Renal cortical epithelial cell (primary cell): ENCODE measurements around the gene DDX54. TPM values are rescaled to one million over a fixed set of nuclear protein-coding genes. Genes with fewer than 3 reads are reported as not detected.
A peak's percentile ranks its signal among the peaks of the same experiment; 100 is the strongest.

Source experiments
- DNase-seq: peaks from one replicate; pipeline ENCODE4 v3.0.0-alpha.2; 2011; ENCODE audit warnings: low read depth
- total RNA-seq: library from RNA; depleted of rRNA; stranded (reverse); fragments of >200 nt; gene quantifications from 2 replicates; pipeline ENCODE4 v1.2.3, GENCODE V29; 2014

The DDX54 gene
- total RNA-seq: 30.9 and 32.2 TPM in 2 replicates

- DNase-seq: peak; percentile 30
These were observed at the start of gene DDX54, which contains the start of gene RITA1 for GRCh38 chr12:113185180-113186032. Gene DDX54, minus strand, starts transcription at chr12:113185478. Its CDS starts 27 bp downstream, at chr12:113185451. Gene RITA1, plus strand, starts transcription at chr12:113185721. Its CDS starts 1,026 bp downstream, at chr12:113186747.

- DNase-seq: no peak
These were observed 49.2 kb upstream of the DDX54 start for GRCh38 chr12:113234483-113234882.

DNA sequence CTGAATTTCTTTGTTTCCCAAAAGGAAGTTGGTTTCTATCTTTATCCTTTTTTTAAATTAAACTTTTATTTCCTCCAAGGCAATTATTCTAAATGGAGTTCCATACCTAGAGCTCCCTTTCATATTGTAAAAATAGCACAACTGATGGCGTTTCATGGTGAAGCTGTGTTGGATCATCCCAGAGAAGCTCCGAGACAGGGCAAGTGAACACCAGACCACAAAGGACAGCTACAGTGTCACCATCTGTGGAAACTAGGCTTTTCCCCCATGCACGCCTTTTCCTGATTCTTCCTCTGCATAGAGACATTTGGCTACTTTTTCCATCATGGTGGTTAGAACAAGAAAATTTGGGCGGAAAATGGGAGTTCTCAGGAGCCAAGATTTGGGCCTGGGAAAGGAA is 48.7 kb upstream of the DDX54 start:
- no peak for DNase-seq

GRCh38 chr12:113232840-113233585 is 47.7 kb upstream of the DDX54 start:
- no peak for DNase-seq

DNA sequence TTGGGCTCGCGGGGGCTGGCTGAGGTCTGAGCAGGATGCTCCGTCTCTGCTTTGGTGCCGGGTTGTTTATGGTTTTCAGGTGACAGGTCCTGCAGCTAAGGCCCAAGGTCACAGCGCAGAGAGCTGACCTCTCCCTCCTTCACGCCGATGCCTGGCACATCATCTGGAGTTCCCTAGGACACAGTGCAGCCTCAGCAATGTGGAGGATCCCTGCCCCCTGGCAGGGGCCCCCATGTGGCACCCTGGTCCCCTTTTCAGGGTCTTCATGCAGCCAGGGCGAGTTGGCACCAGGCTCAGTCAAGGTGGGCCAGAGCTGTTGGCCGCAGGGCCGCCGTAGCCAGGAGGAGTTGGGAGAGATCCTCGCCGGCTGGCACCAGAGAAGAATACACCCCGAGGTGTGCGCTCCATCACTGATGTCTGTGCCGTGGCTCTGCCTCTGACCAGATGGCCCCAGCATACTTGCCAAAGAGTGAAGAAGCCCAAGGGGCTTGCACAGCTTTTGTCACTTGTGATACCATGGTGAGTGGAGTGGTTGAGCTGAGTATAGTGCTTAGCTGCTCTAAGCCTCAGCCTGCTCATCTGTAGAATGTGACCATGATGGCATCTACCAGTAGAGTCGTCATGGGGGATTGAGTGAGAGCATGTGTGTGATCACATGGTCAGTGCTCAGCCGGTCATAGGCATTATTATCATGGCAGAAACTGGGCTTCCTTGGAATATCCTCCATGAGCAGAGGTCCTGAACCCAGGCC is 47.0 kb upstream of the DDX54 start:
- no peak for DNase-seq

DNA sequence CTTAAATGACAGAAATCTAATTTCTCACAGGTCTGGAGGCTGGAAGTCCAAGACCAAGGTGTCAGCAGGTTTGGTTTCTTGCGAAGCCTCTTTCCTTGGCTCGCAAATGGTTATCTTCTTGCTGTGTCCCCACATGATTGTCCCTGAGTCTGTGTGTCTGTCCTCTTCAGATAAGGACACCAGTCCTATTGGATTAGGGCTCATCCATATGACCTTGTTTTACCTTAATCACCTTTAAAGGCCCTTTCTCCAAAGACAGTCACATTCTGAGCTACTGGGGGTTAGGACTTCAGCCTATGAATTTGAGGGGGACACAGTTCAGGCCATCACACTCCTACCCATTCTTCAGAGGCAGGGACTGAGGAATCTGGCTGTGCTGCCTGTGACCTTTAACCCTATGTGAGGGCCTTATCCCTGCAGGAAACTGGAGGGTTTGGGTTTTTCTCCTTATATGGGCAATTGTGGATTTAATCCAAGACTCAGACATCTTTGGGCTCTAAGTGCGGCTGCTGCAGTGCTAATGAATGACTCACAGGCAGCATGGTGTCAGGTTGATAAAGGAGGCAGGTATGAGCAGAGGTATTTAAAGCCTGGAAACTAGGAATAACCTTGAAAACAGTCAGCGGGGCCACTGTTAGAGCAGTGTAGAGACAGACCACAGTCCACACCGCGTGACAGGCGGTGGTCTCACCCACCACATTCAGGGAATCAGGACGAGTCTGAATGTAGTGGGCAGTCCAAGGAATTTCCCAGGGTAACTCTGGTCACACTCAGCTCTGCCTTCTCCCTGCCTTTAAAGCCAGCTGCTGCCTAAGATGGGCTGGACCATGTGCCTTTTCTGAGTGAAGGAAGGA is 46.2 kb upstream of the DDX54 start:
- DNase-seq: peak; percentile 97

DNA sequence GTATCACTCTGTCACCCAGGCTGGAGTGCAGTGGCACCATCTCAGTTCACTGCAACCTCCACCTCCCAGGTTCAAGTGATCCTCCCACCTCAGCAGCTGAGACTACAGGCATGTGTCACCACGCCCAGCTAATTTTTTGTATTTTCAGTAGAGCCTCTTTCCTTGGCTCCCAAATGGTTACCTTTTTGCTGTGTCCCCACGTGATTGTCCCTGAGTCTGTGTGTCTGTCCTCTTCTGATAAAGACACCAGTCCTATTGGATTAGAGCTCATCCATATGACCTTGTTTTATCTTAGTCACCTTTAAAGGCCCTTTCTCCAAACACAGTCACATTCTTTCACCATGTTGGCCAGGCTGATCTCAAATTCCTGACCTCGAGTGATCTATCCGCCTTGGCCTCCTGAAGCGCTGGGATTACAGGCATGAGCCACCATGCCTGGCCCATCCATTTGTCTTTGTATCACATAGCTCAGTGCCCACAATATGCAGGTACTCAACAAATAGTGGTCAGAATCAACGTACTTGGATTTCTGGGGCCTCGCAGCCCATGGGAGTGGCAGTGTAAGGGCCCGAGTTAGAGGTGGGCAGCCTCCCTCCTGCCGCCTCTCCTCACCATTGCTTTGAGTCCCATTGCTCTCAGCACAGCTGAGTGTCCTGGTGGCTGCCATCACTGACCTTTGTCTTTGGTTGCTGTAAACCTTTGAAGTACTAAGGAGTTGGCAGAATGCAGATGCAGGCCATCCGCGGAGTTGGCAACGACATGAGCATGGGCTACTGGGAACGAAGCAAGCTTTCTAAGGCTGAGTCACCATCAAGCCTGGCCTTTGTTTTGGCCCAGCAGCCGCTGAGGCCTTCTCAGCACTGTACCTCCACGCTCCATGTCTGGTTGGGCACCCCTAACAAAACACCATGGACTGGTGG is 45.3 kb upstream of the DDX54 start:
- DNase-seq: peak; percentile 41

DNA sequence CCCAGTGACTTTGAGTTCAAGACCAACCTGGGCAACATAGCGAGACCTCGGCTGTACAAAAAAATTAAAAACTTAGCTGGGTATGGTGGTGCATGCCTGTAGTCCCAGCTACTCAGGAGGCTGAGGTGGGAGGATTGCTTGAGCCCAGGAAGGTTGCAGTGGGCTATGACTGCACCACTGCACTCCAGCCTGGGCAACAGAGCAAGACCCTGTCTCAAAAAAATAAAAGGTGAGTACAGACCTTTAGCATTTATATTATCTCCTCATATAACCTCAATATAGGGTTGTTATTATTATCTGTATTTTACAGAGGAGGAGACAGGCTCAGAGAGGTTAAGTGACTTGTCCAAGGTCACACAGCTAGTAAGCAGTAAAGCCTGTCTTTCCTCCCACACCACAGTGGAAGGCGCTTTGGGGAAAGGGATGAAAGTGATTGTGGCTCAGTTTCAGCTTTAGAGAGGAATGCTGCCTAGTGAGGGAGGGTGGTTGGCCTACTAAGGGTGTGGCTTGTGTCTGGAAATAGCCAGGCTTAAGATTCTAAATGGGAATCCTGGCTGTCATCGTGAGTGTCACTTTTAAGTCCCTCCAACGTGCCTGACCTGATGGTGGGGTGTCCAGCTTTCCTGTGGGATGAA is 43.2 kb upstream of the DDX54 start:
- peak; percentile 27 for DNase-seq

DNA sequence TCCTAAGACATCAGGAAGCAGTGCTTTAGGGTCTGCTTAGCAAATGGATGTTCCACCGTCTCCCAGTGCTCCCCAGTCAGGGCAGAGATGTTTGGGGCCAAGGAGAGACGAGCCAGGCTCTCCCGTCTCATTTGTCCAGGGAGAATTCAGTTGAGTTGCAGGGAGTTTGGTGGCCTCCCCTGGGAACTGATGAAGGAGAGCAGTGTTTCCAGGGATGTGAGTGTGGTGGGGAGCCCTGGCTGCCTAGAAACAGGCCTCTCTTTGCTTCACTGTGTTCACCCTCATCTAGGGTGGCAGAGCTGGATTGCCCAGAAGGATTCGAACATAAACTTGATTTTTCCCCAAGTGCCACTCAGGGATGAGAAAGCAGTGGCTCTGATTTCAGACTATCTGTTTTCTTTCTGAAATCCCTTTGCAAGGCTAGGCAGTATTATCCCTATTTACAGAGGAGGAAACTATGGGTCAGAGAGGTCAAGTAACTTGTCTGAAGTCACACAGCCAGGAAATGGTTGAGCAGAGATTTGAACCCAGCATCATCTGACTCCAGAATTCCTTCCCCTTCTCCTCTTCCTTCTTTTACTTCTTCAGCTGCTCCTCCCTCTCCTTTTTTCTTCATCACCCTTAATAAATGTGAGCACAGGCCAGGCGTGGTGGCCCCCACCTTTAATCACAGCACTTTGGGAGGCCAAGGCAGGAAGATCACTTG is 42.6 kb upstream of the DDX54 start:
- DNase-seq: no peak

- DNase-seq: no peak
These were observed 41.7 kb upstream of the DDX54 start for GRCh38 chr12:113226696-113227568.

GRCh38 chr12:113224955-113225354 is 39.7 kb upstream of the DDX54 start:
- DNase-seq: no peak

- DNase-seq: peak; percentile 99
These were observed 37.7 kb upstream of the DDX54 start for GRCh38 chr12:113222730-113223531.

DNA sequence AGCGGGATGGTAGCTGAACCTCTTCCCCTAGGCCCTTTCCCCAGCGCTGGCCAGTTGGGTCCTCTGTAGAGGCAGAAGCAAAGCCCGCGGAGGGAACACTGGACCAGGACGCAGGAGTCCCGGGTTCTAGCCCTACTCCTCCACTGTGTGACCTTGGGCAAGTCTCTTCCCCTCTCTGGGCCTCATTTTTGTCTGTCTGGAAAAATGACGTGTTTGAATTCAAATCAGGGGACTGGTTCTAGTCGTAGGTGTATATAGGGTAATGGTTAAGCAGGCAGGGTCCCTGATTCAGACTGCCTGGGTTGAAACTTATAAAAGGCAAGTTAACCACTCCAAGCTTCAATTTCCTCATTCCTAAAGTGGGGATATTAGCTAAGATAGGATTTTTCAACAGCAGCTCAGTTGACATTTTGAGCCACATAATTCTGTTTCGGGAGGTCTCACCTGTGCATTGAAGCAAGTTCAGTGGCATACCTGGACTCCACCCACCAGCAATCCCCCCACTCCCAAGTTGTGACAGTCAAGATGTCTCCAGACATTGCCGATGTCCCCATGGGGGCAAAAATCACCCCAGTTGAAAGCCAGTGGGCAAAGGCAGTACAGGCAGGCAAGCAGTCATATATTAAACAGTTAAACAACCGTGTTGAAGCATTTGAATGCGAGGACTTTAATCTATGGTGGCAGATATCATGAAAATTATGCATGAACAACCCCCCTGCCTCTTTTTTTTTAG is 36.9 kb upstream of the DDX54 start:
- peak; percentile 35 for DNase-seq

DNA sequence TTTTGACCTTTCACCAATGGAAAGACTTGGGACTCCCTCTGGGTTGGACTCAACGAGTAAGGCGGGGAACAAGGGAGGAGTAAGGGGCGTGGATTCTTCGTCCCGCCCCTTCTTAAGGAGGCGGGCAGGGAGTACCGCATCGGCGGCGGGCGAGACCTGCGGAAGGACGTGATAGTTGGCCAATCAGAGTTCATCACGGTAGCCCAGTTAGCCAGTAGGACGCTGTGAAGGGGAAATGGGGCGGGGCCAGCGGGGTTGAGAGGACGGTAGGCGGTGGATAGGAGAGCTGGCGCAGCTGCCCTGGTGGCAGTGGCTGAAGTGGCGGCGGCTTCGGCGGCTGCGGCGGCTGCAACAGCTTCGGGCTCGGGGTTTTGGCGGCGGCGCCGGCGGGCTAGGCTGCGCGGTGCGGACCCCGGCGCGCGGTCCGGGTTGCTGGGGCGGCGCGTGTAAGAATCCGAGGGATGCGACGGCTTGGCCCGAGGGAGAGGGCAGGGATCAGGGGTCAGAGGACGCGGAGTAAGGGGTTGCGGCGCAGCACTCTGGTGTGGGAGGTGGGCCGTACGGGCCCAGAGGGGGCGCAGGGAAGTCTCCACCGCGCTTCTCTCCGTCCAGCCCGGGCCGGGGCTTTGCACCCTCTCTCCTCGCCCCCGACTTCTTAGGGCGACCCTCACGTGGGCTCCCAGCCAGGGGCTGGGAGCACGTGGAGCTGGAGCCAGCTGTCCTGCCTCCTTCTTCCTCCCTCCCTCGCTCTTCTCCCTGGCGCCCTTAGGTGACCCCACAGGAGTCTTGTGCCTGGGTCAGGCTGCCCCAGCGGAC is 36.1 kb upstream of the DDX54 start, which contains the start of gene TPCN1:
TPCN1 (plus strand) TSS at position 284 of the 816 bp plus-strand sequence. CDS start 5,389 bp downstream, outside the sequence.
- DNase-seq: peak; percentile 100

DNA sequence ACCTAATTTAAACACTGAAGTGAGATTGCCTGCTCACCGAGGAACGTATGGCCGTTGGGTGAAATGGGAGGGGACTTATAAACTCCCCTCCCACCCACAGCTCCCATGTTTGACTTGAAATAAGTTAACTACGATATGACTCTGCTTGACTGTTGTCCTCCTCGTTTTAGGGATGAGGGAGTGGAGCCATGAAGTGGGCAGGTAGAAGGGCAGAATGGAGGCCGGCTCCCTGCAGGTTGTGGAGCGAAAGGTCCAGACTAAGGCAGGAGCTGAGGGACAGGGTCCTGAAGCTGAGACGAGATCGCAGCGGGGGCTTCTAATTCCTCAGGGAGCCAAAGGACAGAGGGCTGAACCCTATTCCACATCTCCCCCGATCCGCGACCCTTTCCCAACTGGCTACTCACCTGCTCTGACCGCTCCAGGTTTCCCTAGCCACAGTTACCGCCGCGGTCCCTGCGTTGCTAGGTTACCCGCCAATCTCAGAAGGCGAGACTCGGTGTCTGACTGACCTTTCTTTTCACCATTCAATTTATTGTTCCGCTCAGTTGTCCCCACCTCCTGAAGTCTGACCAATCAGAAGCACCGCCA is 35.4 kb upstream of the DDX54 start:
- peak; percentile 15 for DNase-seq
